ENCODE measurements around the gene RTN1.

GRCh38 chr14:59601056-59601455 is 269.5 kb downstream of the RTN1 start:
- TF ChIP-seq GATA2 (IDR thresholded peaks at IDR 0.05; ENCODE audit: low read depth, low read length) (no peak), GATA3 (IDR thresholded peaks at IDR 0.05; ENCODE audit: low read depth, low read length) (no peak)
